ENCODE results near the gene BEGAIN. TPM values are rescaled to one million over a fixed set of nuclear protein-coding genes. Genes with fewer than 3 reads are reported as not detected.

The BEGAIN gene
- total and polyA plus RNA-seq, 9 of the 15 experiments (the other 6 are each of a cell fraction or from before 2014, with no cell fraction given): 0.07 to 0.68 (median 0.55) TPM; not detected in 3

DNA sequence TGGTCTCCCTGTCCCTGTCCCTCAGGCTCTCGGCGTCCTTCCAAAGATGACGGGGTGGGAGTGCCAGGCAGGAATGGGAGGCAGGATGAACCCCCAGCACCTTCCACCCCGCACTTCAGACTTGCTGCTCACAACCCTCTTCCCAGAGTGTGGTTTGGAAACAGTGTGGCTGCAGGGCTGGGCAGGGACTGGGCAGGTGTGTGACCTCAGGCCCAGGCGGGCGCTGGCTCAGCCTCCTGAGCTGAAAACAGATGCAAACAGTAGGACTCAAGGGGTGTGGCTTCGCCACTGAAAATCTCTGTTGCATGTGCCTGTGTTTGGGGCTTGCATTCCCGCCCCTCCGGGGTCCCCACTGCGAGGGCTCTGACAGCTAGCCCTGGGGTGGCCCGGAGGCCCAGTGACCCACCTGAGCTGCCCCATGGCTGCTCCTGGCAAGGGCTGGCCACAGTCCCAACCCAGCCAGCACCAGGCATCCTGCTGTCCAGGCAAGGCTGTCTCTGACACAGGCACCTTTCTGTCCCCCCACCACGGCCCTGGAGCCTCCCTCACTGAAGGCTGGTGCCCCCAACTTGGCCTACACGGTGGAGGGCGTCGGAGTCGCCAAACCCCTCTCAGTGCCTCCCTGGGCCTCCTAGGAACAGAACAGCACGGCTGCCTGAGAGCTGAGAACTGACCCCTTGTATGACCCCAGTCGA is 46.1 kb downstream of the BEGAIN start:
- no peak overlapping the region for H3K4me3 ChIP-seq
- H2AFZ ChIP-seq (ENCODE audit: low read depth, low read length): no peak overlapping the region
- no peak overlapping the region for H3K4me2 ChIP-seq (ENCODE audit: insufficient read depth, low read length)
- no peaks in the 10 kb centered on the region for H3K79me2 ChIP-seq (ENCODE audit: control insufficient read depth, insufficient read depth, low read length)
- WGBS (ENCODE audit: insufficient coverage, low coverage, missing lambda C conversion rate): 58% methylated on average over 14 of the region's 18 CpGs
- CTCF ChIA-PET (ENCODE audit: low intra/inter-chr PET ratio): no interaction called here
- FAIRE-seq: no peak
- in situ Hi-C loops (cut with MboI): no loop called here
- BruUV-seq (replicated peaks): no TSS peak
- TF ChIP-seq ZFX (CRISPR knock-in tag; IDR thresholded peaks at IDR 0.05) (peak; percentile 6; the same call in 1 of the 2 replicates), HMGN3 (IDR thresholded peaks at IDR 0.05; ENCODE audit: borderline replicate concordance, extremely low read depth, insufficient read length, low read depth, low read length) (no peak)
- no peaks in the 10 kb centered on the region for H3K36me3 ChIP-seq (ENCODE audit: control insufficient read depth, insufficient read depth, low read length)
- H3K27me3 ChIP-seq (ENCODE audit: control insufficient read depth in 2 of 2, insufficient read depth in 2 of 2, low read length in 2 of 2): no peaks in the 10 kb centered on the region
- POLR2A ChIA-PET: interaction anchor here (0.7 kb wide), 2 partner anchors 9 to 73 kb away, joined by 3 read pairs; no protein-coding TSS in a partner anchor
- no peak for ATAC-seq
- intact Hi-C loops (cut with micrococcal nuclease): no loop called here
- peaks cover 8 to 47% of the 10 kb centered on the region in 2 experiments; a peak in 4 of 5 replicates for H3K4me1 ChIP-seq (replicated peaks in 1 of 2; ENCODE audit: control insufficient read depth in 2 of 2, insufficient read depth in 2 of 2, low read length in 2 of 2)
- H4K20me1 ChIP-seq (replicated peaks; ENCODE audit: control insufficient read depth, insufficient read depth, low read length): no peaks in the 10 kb centered on the region
- H3K9me3 ChIP-seq (replicated peaks; ENCODE audit: control insufficient read depth, insufficient read depth, low read depth, low read length): no peaks in the 10 kb centered on the region
- H3K27ac ChIP-seq (ENCODE audit: extremely low read depth, low read depth, low read length): no peak overlapping the region
- H3K9ac ChIP-seq (ENCODE audit: insufficient read depth in 1 of 2, low read depth in 2 of 2, low read length in 2 of 2): peak overlapping the region in 1 of 2 experiments; percentile 14; a peak in 1 of 4 replicates
- no peaks in the 10 kb centered on the region for H3K9me1 ChIP-seq (ENCODE audit: control insufficient read depth, insufficient read depth, low read length)
- DNase-seq (ENCODE audit: extremely low read depth in 1 of 4, low spot score in 3 of 4): no peak

DNA sequence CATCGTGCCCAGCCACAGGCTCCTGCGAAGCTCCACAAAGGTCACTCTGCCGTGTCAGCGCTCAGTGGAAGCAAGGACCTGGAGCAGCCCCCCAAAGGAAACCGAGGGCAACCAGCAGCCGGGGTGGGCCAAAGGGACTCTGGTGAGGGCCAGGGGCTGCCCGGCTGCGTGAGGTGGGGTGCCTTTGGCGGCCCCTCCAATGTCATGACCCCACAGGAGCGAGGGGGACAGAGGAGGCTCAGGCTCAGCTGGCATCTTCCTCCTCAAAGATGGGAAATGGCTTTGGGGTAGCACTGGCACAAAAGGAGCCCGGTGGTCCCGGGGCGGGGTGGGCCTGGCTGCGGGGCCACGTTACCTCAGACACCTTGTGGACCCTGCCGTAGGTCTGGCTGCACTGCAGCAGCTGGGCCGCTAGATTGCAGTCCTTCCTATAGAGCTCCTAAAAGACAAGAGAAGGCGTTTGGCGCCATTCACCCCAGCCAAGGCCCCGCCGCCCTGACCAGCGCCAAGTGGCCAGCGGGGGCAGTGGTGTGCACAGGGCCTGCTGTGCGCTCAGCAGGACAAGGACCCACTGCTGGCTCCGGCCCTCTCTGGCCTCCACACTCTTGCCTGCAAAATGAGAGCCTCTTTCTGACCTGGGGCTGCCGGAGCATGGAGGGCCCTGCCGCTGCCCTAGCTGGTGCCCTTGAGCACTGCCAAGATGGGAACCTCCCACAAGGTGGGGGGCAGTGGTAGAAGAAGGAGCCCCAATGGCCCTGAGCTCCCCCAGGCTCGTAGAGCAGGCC is 46.9 kb downstream of the BEGAIN start:
- H2AFZ ChIP-seq (ENCODE audit: low read depth, low read length): peak overlapping the region; percentile 9; the same call in 1 of the 2 replicates
- H3K36me3 ChIP-seq (ENCODE audit: control insufficient read depth, insufficient read depth, low read length): no peaks in the 10 kb centered on the region
- no TSS peak for BruUV-seq (replicated peaks)
- no peaks in the 10 kb centered on the region for H3K27me3 ChIP-seq (ENCODE audit: control insufficient read depth in 2 of 2, insufficient read depth in 2 of 2, low read length in 2 of 2)
- H3K4me1 ChIP-seq (replicated peaks in 1 of 2; ENCODE audit: control insufficient read depth in 2 of 2, insufficient read depth in 2 of 2, low read length in 2 of 2): peaks cover under 1 to 43% of the 10 kb centered on the region in 2 experiments; a peak in 3 of 5 replicates
- H3K4me2 ChIP-seq (ENCODE audit: insufficient read depth, low read length): no peak overlapping the region
- FAIRE-seq (no peak), DNase-seq (ENCODE audit: extremely low read depth in 1 of 4, low spot score in 3 of 4) (peak; percentile 47 to 57 (median 51)), ATAC-seq (peak; percentile 95)
- H3K27ac ChIP-seq (ENCODE audit: extremely low read depth, low read depth, low read length): no peak overlapping the region
- H4K20me1 ChIP-seq (replicated peaks; ENCODE audit: control insufficient read depth, insufficient read depth, low read length): no peaks in the 10 kb centered on the region
- ChIA-PET CTCF (ENCODE audit: low intra/inter-chr PET ratio) (no interaction called here), POLR2A (interaction anchor here (0.7 kb wide), 1 partner anchor 72 kb away, joined by 3 read pairs; no protein-coding TSS in a partner anchor)
- 36% methylated on average over 8 of the region's 28 CpGs for WGBS (ENCODE audit: insufficient coverage, low coverage, missing lambda C conversion rate)
- intact Hi-C loops (cut with micrococcal nuclease) (no loop called here), in situ Hi-C loops (cut with MboI) (no loop called here)
- H3K9ac ChIP-seq (ENCODE audit: insufficient read depth in 1 of 2, low read depth in 2 of 2, low read length in 2 of 2): peak overlapping the region in 1 of 2 experiments; percentile 14; a peak in 1 of 4 replicates
- H3K9me1 ChIP-seq (ENCODE audit: control insufficient read depth, insufficient read depth, low read length): no peaks in the 10 kb centered on the region
- H3K79me2 ChIP-seq (ENCODE audit: control insufficient read depth, insufficient read depth, low read length): no peaks in the 10 kb centered on the region
- H3K4me3 ChIP-seq: no peak overlapping the region
- no peaks in the 10 kb centered on the region for H3K9me3 ChIP-seq (replicated peaks; ENCODE audit: control insufficient read depth, insufficient read depth, low read depth, low read length)
- TF ChIP-seq, protein P1, sequence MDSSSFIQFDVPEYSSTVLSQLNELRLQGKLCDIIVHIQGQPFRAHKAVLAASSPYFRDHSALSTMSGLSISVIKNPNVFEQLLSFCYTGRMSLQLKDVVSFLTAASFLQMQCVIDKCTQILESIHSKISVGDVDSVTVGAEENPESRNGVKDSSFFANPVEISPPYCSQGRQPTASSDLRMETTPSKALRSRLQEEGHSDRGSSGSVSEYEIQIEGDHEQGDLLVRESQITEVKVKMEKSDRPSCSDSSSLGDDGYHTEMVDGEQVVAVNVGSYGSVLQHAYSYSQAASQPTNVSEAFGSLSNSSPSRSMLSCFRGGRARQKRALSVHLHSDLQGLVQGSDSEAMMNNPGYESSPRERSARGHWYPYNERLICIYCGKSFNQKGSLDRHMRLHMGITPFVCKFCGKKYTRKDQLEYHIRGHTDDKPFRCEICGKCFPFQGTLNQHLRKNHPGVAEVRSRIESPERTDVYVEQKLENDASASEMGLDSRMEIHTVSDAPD (CRISPR knock-in tag; IDR thresholded peaks at IDR 0.05): no peak
- TF ChIP-seq, protein P2, sequence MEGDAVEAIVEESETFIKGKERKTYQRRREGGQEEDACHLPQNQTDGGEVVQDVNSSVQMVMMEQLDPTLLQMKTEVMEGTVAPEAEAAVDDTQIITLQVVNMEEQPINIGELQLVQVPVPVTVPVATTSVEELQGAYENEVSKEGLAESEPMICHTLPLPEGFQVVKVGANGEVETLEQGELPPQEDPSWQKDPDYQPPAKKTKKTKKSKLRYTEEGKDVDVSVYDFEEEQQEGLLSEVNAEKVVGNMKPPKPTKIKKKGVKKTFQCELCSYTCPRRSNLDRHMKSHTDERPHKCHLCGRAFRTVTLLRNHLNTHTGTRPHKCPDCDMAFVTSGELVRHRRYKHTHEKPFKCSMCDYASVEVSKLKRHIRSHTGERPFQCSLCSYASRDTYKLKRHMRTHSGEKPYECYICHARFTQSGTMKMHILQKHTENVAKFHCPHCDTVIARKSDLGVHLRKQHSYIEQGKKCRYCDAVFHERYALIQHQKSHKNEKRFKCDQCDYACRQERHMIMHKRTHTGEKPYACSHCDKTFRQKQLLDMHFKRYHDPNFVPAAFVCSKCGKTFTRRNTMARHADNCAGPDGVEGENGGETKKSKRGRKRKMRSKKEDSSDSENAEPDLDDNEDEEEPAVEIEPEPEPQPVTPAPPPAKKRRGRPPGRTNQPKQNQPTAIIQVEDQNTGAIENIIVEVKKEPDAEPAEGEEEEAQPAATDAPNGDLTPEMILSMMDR (IDR thresholded peaks at IDR 0.05 in 2 of 3, conservative IDR thresholded peaks at IDR 0.05 in 1 of 3; ENCODE audit: insufficient read depth in 2 of 3, low read depth in 1 of 3, low read length in 3 of 3): peak; percentile 57 to 87 (median 57)

Measured in K562 (cell line).